PFSK-1 (cell line): ENCODE data around the gene MCM10. TPM values are rescaled to one million over a fixed set of nuclear protein-coding genes. Genes with fewer than 3 reads are reported as not detected.
A peak's percentile ranks its signal among the peaks of the same experiment; 100 is the strongest.

Experiments used
- FOXP2 ChIP-seq: optimal IDR thresholded peaks from 2 replicates; pipeline ENCODE3; 2011; ENCODE audit warnings: borderline replicate concordance, control low read depth, inconsistent platforms; ENCODE audit not compliant: insufficient read depth; ENCODE audit errors: extremely low read length, extremely low read depth
- POLR2AphosphoS5 ChIP-seq: IDR thresholded peaks from 2 replicates; pipeline ENCODE4 v1.6.1; 2012; ENCODE audit warnings: low read depth, mild to moderate bottlenecking, control low read depth, low read length, moderate library complexity
- SIN3A ChIP-seq: IDR thresholded peaks from 2 replicates; pipeline ENCODE4 v1.6.1; 2012; ENCODE audit warnings: mild to moderate bottlenecking, low read length, moderate library complexity, borderline replicate concordance; ENCODE audit not compliant: insufficient read depth
- TAF1 ChIP-seq: IDR thresholded peaks from 2 replicates; pipeline ENCODE4 v1.6.1; 2012; ENCODE audit warnings: low read length, control low read depth, borderline replicate concordance; ENCODE audit not compliant: insufficient read depth
- polyA plus RNA-seq: library from polyadenylated mRNA; unstranded; fragments of >200 nt; gene quantifications from one replicate; pipeline ENCODE4 v1.2.1, GENCODE V29; 2012; ENCODE audit warnings: low read depth, missing spikeins; ENCODE audit not compliant: insufficient read length
- TF ChIP-seq, protein P1 (sequence below), 2 experiments: IDR thresholded peaks; 2 replicates each; pipeline versions ENCODE4 v1.6.1 to v1.8.0; 2011 to 2012; ENCODE audit warnings: low read depth in 2 of 2, low read length in 2 of 2, control low read depth in 1 of 2, inconsistent platforms in 1 of 2, mild to moderate bottlenecking in 1 of 2, moderate library complexity in 1 of 2; ENCODE audit not compliant: insufficient read depth in 1 of 2

The MCM10 gene
- polyA plus RNA-seq: 3.5 TPM

DNA sequence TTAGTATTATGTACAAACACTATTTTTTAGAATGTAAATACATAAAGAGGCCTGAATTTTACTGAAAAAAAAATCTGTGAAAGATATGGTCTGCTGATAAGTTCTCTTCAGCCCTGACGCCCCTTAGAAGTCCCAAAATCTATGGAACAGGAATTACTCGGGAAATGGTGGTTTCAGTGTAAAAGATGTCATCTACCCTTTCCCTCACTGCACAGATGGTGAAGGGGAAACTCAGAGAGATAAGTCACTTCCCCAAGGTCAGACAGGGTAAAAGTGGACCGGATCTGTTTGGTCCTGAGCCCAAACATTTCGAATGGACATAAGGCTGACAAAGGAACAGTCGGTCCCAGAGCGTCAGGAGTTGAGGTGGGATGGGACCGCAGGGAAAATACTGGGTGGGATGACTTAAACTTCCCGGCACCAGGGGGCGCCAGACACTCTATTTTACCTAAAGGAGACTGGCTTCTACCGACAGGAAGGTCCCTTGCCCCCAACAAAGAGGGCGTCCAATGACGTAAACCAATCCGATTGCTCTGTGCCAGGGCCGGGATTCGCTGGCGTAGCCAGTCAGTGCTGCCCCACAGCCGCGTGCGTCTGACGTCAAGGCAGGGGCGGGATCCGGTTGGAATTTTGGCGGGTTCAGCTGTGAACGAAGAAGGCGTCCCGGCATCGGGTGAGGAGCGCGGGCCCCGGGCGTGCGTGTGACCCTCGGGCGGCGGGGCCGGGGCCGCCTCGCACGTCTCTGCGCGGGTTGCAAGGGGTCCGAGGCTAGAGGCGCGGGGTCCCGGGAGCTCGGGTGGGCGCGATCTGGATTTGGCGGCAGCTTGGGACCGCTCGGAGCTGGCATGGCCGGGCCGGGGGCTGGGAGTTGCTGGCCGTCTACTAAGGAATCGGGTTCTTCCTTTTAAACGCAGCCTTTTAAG lies at the start of gene MCM10:
TSS of gene MCM10 (plus strand) at position 625 of the 923 bp plus-strand sequence. CDS start 2,645 bp downstream, outside the sequence.
- TF ChIP-seq FOXP2 (no peak), SIN3A (peak; percentile 68; the same call in 1 of the 2 replicates), POLR2AphosphoS5 (0 out of 2 replicates have a peak, but pooled peaks have one; percentile 45)

DNA sequence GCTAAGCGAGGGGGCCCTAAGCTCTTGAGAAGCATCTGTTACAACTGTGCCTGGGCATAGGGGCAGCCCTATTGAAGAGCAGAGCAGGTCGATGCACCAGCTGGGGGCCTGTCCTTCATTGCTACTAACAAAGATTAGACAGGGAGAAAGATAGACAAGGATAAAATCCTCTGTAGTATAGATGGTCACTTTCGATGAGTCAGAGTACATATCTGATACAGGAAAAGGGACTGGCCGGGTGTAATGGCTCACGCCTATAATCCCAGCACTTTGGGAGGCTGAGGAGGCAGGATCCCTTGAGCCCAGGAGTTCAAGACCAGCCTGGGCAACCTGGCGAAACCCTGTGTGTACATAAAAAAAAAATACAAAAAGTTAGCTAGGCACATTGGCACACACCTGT lies 47.8 kb upstream of the MCM10 start:
- TF ChIP-seq SIN3A (no peak), TAF1 (no peak), FOXP2 (no peak), POLR2AphosphoS5 (no peak)
- TF ChIP-seq, protein P1, sequence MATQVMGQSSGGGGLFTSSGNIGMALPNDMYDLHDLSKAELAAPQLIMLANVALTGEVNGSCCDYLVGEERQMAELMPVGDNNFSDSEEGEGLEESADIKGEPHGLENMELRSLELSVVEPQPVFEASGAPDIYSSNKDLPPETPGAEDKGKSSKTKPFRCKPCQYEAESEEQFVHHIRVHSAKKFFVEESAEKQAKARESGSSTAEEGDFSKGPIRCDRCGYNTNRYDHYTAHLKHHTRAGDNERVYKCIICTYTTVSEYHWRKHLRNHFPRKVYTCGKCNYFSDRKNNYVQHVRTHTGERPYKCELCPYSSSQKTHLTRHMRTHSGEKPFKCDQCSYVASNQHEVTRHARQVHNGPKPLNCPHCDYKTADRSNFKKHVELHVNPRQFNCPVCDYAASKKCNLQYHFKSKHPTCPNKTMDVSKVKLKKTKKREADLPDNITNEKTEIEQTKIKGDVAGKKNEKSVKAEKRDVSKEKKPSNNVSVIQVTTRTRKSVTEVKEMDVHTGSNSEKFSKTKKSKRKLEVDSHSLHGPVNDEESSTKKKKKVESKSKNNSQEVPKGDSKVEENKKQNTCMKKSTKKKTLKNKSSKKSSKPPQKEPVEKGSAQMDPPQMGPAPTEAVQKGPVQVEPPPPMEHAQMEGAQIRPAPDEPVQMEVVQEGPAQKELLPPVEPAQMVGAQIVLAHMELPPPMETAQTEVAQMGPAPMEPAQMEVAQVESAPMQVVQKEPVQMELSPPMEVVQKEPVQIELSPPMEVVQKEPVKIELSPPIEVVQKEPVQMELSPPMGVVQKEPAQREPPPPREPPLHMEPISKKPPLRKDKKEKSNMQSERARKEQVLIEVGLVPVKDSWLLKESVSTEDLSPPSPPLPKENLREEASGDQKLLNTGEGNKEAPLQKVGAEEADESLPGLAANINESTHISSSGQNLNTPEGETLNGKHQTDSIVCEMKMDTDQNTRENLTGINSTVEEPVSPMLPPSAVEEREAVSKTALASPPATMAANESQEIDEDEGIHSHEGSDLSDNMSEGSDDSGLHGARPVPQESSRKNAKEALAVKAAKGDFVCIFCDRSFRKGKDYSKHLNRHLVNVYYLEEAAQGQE (IDR thresholded peaks at IDR 0.05; ENCODE audit: insufficient read depth in 1 of 2, low read depth in 2 of 2, low read length in 2 of 2): no peak

DNA sequence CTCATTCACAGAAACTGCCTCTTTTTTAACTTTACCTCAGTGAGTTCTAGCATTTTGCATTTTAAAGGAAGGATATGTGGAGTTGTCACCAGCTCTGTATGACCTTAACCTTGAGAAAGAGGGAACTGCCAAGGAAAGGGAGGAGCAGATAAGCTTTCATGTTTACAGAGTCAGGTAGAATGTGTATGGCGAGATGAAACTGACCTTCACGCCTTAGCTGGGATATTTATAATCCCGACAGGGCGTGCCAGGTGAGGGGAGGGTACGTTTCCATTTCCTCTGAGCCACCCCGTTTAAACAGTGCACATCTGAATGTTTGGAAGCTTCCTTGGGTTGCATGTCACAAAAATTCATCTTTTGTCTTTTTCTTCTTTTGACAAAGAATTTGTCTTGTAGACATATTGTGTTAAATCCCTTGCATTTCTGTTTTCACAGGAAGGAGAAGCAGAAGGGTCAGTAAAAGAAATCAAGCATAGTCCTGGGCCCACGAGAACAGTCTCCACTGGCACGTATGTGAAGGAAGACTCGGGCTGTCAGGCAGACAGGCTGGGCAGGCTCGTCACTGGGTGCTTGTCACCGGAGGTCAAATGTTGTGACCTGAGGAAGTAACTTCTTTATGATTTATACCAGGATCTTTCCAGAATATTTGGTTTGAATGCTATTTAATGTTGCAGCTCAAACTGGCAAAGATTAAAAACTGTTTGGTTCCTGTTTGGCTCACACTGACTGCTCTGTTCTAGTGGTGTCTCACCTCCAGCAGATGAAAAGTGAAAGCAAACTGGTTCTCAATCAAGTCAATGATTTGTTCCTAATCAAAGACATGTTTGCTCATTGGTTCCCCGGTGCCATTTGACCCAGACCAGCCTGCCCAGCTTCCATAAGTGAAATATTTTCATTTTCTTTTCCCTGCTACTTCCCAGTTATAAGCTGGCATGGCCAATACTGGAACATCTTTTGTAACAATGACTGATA lies 45.2 kb upstream of the MCM10 start:
- TF ChIP-seq SIN3A (no peak), FOXP2 (no peak), POLR2AphosphoS5 (no peak), TAF1 (no peak)
- TF ChIP-seq, protein P1 (IDR thresholded peaks at IDR 0.05; ENCODE audit: insufficient read depth in 1 of 2, low read depth in 2 of 2, low read length in 2 of 2): no peak

DNA sequence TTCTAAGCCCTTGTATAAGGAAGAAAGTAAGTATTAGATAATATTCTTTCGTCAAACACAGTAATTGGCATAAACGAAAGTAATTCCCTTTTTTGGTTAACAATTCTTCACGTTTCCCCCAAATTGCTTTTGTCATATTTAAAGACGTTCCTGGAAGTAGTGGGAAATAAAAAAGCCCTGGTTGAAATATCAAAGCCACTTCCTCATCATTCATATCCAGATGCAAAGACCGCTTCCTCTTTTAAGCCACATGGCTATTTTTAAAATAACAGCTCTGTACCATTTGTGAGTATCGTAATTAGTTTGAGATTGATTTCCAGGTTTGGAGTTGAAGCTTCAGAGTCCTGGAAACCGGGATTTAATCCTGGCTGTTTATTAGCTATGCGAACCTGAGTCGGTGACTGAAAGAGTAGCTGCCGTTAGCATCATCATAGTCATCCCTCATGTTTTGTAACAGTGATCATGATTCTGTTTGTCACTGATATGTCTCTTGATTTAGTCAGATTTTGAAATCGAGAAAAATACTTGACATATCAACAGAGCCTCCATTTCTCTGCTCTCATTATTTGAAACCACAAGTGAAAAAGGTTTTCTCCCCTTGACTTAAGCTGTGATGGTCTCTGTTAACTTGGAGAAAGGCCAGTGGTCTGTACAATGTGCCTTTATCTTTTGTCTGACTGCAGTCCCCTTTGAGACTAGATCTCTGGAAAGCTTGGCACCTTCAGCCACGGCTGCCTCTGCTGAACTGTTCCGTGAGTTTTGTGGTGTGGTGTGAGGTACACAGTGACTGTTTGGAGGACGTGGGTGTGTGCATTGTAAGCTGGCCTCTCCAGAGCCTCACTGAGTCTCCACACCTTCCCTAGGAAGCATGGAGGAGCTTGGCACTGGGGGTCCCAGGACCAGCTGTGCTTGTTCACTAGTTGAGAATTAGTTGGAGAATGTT lies 43.2 kb upstream of the MCM10 start:
- TF ChIP-seq TAF1 (no peak), POLR2AphosphoS5 (no peak), FOXP2 (no peak), SIN3A (no peak)
- TF ChIP-seq, protein P1 (IDR thresholded peaks at IDR 0.05; ENCODE audit: insufficient read depth in 1 of 2, low read depth in 2 of 2, low read length in 2 of 2): no peak
